Prostate gland (tissue), 2 donors: ENCODE data around the gene TRAPPC12. TPM values are rescaled to one million over a fixed set of nuclear protein-coding genes. Genes with fewer than 3 reads are reported as not detected.
A peak's percentile ranks its signal among the peaks of the same experiment; 100 is the strongest.
"Not testable (repeated sequence)": the region's sequence is repeated elsewhere in the genome, so short reads cannot be mapped to it uniquely, and the experiment has no call there.

Experiments
- DNase-seq: peaks from one replicate; pipeline ENCODE4 v3.0.0-alpha.2; 2019; ENCODE audit warnings: low spot score
- H3K27ac ChIP-seq, 2 donors: fragments of 200-600 bp; sonication (generic); 2 replicates each; pipeline ENCODE4 v1.5.1; 2017 to 2019
- H3K27me3 ChIP-seq: fragments of 200-600 bp; sonication (generic); replicated peaks from 2 replicates; pipeline ENCODE4 v1.5.1; 2019; ENCODE audit not compliant: insufficient read depth
- H3K36me3 ChIP-seq, 2 donors: fragments of 200-600 bp; sonication (generic); 1 replicate in 1 of 2; 2 replicates in 1 of 2; pipeline versions ENCODE4 v1.5.1 to v1.8.1; 2017 to 2019
- H3K4me1 ChIP-seq: fragments of 200-600 bp; sonication (generic); replicated peaks from 2 replicates; pipeline ENCODE4 v1.5.1; 2019
- H3K4me3 ChIP-seq, 2 donors: fragments of 200-600 bp; sonication (generic); 2 replicates each; pipeline ENCODE4 v1.5.1; 2017 to 2019
- H3K9me3 ChIP-seq: fragments of 200-600 bp; sonication (generic); 2 replicates; pipeline ENCODE4 v1.5.1; 2017
- POLR2A ChIP-seq: fragments of 450-650 bp; IDR thresholded peaks from one replicate; pipeline ENCODE4 v1.6.1; 2016; ENCODE audit warnings: antibody characterized with exemption, mild to moderate bottlenecking
- POLR2AphosphoS5 ChIP-seq: sonication (generic); formaldehyde crosslinking; IDR thresholded peaks from one replicate; pipeline ENCODE4 v1.6.1; 2017; ENCODE audit warnings: antibody characterized with exemption
- WGBS: methylation state at CpG from one replicate; pipeline ENCODE4 v1.1.5; 2018; 5-methylcytosine and 5-hydroxymethylcytosine counted together
- intact Hi-C: fragments of 100-400 bp; cut with DNase I; formaldehyde crosslinking; loops from one replicate; pipeline ENCODE4 v1.14.2; 2022
- total RNA-seq, 2 donors: library from RNA; depleted of rRNA; stranded (reverse); fragments of >200 nt; gene quantifications; one replicate each; pipeline ENCODE4 v1.1.0, GENCODE V29; 2016
- TF ChIP-seq, protein P1 (sequence below), 4 experiments: fragments of 200-600 bp in 2 of 4; fragments of 450-650 bp in 2 of 4; sonication (generic) in 2 of 4; IDR thresholded peaks; 1 replicate in 3 of 4; 2 replicates in 1 of 4; pipeline ENCODE4 v1.5.1; 2016 to 2019; ENCODE audit warnings: antibody characterized with exemption in 4 of 4, mild to moderate bottlenecking in 2 of 4, moderate library complexity in 2 of 4

TRAPPC12 gene
- total RNA-seq, 2 donors from 2014 or later = 114 to 128 TPM

GRCh38 chr2:3505771-3506170 is 126.3 kb downstream of the TRAPPC12 start:
- Histone ChIP-seq H3K4me3 (no peak overlapping the region), H3K36me3 (peaks cover 0 to 2% of the 10 kb centered on the region in 2 donors), H3K27ac (peak overlapping the region in 1 of 2 donors; percentile 6), H3K9me3 (no peaks in the 10 kb centered on the region), H3K27me3 (no peaks in the 10 kb centered on the region), H3K4me1 (no peaks in the 10 kb centered on the region)
- intact Hi-C loops = no loop called here
- TF ChIP-seq POLR2AphosphoS5 (no peak), POLR2A (no peak)
- TF ChIP-seq, protein P1, sequence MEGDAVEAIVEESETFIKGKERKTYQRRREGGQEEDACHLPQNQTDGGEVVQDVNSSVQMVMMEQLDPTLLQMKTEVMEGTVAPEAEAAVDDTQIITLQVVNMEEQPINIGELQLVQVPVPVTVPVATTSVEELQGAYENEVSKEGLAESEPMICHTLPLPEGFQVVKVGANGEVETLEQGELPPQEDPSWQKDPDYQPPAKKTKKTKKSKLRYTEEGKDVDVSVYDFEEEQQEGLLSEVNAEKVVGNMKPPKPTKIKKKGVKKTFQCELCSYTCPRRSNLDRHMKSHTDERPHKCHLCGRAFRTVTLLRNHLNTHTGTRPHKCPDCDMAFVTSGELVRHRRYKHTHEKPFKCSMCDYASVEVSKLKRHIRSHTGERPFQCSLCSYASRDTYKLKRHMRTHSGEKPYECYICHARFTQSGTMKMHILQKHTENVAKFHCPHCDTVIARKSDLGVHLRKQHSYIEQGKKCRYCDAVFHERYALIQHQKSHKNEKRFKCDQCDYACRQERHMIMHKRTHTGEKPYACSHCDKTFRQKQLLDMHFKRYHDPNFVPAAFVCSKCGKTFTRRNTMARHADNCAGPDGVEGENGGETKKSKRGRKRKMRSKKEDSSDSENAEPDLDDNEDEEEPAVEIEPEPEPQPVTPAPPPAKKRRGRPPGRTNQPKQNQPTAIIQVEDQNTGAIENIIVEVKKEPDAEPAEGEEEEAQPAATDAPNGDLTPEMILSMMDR (IDR thresholded peaks at IDR 0.05) = no peak
- WGBS = 65% methylated on average over 4 of the region's 4 CpGs
- DNase-seq = no peak

DNA sequence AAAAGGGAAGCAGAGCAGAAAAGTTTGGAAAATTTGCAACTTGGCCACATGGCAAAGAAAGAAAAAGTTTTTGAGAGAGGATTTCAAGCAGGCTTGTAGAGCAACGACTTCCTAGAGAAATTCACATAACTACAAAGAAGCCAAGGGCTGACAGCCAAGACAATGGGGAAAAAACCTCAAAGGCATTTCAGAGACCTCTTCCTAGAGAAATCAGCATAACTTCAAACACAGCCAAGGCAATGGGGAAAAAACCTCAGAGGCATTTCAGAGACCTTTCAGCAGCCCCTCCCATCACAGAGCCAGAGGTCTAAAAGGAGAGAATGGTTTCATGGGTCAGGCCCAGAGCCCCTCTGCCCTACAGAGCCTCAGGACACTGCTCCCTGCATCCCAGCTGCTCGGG is 132.6 kb downstream of the TRAPPC12 start:
- no peak overlapping the region for H3K27ac ChIP-seq
- 65% methylated on average over 2 of the region's 2 CpGs for WGBS
- TF ChIP-seq POLR2AphosphoS5 = no peak
- TF ChIP-seq, protein P1 (IDR thresholded peaks at IDR 0.05) = no peak
- TF ChIP-seq POLR2A = no peak
- no peaks in the 10 kb centered on the region for H3K4me1 ChIP-seq
- no peak overlapping the region for H3K4me3 ChIP-seq
- H3K36me3 ChIP-seq = peaks cover 0 to 14% of the 10 kb centered on the region in 2 donors
- no peaks in the 10 kb centered on the region for H3K27me3 ChIP-seq
- no peak for DNase-seq
- intact Hi-C loops = no loop called here
- H3K9me3 ChIP-seq = no peaks in the 10 kb centered on the region

DNA sequence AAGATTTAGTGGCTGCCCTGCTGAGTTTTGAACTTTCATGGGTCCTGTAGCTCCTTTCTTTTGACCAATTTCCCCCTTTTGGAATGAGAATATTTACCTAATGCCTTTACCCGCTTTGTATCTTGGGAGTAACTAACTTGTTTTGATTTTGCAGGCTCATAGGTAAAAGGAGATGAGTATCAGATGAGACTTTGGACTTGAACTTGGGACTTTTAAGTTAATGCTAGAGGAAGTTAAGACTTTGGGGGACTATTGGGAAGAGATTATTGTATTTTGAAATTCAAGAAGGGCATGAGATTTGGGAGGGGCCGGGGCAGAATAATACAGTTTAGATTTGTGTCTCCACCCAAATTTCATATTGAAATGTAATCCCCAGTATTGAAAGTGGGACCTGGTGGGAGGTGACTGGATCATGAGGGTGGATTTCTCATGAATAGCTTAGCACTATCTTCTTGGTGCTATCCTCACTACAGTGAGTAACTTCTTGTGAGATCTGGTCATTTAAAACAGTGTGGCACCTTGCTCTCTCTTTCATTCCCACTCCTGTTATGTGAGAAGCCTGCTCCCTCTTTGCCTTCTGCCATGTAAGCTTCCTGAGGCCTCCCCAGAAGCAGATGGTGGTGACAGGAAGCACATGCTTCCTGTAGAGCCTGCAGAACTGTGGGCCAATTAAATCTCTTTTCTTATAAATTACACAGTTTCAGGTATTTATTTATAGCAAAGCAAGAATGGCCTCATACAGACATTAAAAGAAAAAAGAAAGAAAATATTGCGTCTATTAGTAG is 133.7 kb downstream of the TRAPPC12 start:
- H3K36me3 ChIP-seq = peaks cover 0 to 14% of the 10 kb centered on the region in 2 donors
- intact Hi-C loops = no loop called here
- TF ChIP-seq POLR2A (no peak), POLR2AphosphoS5 (no peak)
- TF ChIP-seq, protein P1 (IDR thresholded peaks at IDR 0.05) = no peak

DNA sequence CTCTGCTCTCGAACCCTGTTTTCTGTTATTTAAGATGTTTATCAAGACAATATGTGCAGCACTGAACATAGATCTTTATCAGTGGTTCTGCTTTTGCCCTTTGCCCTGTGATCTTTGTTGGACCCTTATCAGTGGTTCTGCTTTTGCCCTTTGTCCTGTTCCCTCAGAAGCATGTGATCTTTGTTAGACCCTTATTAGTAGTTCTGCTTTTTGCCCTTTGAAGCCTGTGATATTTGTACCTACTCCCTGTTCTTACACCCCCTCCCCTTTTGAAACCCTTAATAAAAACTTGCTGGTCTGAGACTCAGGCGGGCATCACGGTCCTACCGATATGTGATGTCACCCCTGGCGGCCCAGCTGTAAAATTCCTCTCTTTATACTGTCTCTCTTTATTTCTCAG is 135.9 kb downstream of the TRAPPC12 start:
- H3K4me3 ChIP-seq, H3K27ac ChIP-seq, H3K4me1 ChIP-seq, H3K9me3 ChIP-seq, H3K27me3 ChIP-seq, intact Hi-C loops, DNase-seq: not testable (repeated sequence)
- 86% methylated on average over 5 of the region's 5 CpGs for WGBS
- H3K36me3 ChIP-seq = peaks cover 0 to 14% of the 10 kb centered on the region in 2 donors

More for the DNA sequence above, 133.7 kb downstream of the TRAPPC12 start:
- Histone ChIP-seq H3K4me3 (no peak overlapping the region), H3K27ac (no peak overlapping the region), H3K27me3 (no peaks in the 10 kb centered on the region), H3K9me3 (no peaks in the 10 kb centered on the region), H3K4me1 (no peaks in the 10 kb centered on the region)
- 98% methylated on average over 3 of the region's 3 CpGs for WGBS
- DNase-seq = no peak

- TF ChIP-seq, protein P1 (IDR thresholded peaks at IDR 0.05) = no peak
- no peak for TF ChIP-seq POLR2A
- no peak for DNase-seq
- Histone ChIP-seq H3K27ac (no peak overlapping the region), H3K4me3 (no peak overlapping the region), H3K4me1 (no peaks in the 10 kb centered on the region), H3K9me3 (no peaks in the 10 kb centered on the region), H3K27me3 (no peaks in the 10 kb centered on the region), H3K36me3 (peaks cover 0 to 11% of the 10 kb centered on the region in 2 donors)
- intact Hi-C loops = no loop called here
- 93% methylated on average over 3 of the region's 3 CpGs for WGBS
Observed at GRCh38 chr2:3516831-3517230, 137.3 kb downstream of the TRAPPC12 start.
